Left cardiac atrium (tissue), 4 donors: ENCODE measurements around the gene BAIAP2L2. TPM values are rescaled to one million over a fixed set of nuclear protein-coding genes. Genes with fewer than 3 reads are reported as not detected.

Experiments
- ATAC-seq, 2 donors: fragments of 200-7000 bp; cut with Tn5 transposase; one replicate each; pipeline ENCODE4 v1.9.1; 2020; ENCODE audit warnings: mild to moderate bottlenecking in 2 of 2, moderate library complexity in 2 of 2
- DNase-seq: peaks from one replicate; pipeline ENCODE4 v3.0.0-alpha.2; 2020
- intact Hi-C, 2 donors: fragments of 100-400 bp; cut with DNase I; formaldehyde crosslinking; loops; one replicate each; pipeline versions ENCODE4 v1.14.1 to v1.15.1; 2022 to 2023
- total RNA-seq, 2 donors: library from RNA; stranded (reverse); fragmentation: NEBNext Ultra II Directional; extraction: Animal tissue kit (Norgen Biotek cat#: 25700); gene quantifications; one replicate each; pipeline ENCODE4 v1.2.1, GENCODE V29; 2021
- donor health status: DM: no; HTN: yes; CAD: no.
- donor health status: DM: no; HTN: yes; CAD: no; lungs with severe emphysema.
- donor health status: DM: yes; HTN: yes; CAD: no.
- donor health status: Dilated cardiomyopathy.

Gene BAIAP2L2
- total RNA-seq, 2 donors from 2014 or later = 0.63 to 0.65 TPM

DNA sequence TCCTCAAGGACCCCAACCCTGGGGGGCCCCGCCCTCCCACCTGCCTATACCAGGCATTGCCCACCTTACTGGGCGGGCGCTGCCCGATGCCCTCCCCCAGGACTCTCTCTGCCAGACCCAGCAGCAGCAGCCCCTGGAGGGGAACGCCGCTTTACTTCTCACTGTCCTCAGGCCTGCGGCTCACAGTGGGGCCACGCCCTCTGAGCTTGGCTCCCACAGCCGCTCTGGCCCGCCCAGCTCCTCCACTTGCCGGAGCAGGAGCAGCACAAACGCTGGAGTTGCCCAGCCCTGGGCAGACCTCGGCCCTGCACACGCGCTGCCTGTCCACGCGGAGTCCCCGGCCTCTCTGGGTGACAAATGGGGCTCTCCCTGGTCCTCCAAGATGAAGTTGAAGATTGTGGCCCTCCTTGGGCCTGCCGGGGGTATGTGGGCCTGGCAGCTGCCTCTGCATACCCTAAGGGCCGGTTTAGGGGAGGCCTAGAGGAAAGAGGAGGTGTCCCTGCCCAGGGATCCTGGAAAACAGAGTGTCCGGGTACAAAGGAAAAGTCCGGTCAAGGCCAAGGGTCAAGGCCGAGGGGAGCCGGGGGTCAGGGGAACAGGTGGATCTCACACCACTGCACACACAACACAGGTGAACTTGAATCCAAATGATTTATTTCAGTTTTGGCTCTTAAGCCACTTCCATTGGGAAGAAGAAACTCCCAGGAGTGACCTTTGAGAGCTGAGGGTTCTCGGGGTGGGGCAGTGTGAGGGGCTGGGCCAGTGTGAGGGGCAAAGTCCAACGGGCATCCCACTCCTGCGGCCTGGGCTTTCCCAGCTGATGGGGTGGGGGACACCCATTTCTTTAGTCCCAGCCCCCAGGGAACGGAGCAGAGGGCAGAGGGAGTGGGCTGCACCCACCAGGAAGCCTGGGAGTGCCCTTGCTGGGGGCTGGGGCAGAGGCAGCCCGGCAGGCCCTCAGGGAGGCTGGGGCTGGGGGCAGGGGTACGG, 674 bp upstream of the BAIAP2L2 start:
- DNase-seq (no peak), ATAC-seq (no peak)
- intact Hi-C loops = loop anchor here (10.0 kb wide), 4 partner anchors 54 to 194 kb away; partner anchors contain the start of gene MAFF (in 1 of the 2)

- ATAC-seq = no peak
- no peak for DNase-seq
- intact Hi-C loops = loop anchor here (10.0 kb wide), 5 partner anchors 55 to 195 kb away; partner anchors contain the start of genes MAFF (in 1 of the 2) and PICK1 (in 1 of the 2)
Observed at GRCh38 chr22:38109371-38110001, 998 bp downstream of the BAIAP2L2 start.

GRCh38 chr22:38108561-38109319, 1.7 kb downstream of the BAIAP2L2 start:
- intact Hi-C loops = loop anchor here in 1 of 2 donors (10.0 kb wide), 1 partner anchor 54 kb away; the partner anchor contains the start of gene PICK1
- DNase-seq (no peak), ATAC-seq (no peak)

GRCh38 chr22:38107692-38108515, 2.6 kb downstream of the BAIAP2L2 start:
- DNase-seq (no peak), ATAC-seq (peak; percentile 15 to 69)
- intact Hi-C loops = loop anchor here in 1 of 2 donors (10.0 kb wide), 1 partner anchor 53 kb away; the partner anchor contains the start of gene PICK1

DNA sequence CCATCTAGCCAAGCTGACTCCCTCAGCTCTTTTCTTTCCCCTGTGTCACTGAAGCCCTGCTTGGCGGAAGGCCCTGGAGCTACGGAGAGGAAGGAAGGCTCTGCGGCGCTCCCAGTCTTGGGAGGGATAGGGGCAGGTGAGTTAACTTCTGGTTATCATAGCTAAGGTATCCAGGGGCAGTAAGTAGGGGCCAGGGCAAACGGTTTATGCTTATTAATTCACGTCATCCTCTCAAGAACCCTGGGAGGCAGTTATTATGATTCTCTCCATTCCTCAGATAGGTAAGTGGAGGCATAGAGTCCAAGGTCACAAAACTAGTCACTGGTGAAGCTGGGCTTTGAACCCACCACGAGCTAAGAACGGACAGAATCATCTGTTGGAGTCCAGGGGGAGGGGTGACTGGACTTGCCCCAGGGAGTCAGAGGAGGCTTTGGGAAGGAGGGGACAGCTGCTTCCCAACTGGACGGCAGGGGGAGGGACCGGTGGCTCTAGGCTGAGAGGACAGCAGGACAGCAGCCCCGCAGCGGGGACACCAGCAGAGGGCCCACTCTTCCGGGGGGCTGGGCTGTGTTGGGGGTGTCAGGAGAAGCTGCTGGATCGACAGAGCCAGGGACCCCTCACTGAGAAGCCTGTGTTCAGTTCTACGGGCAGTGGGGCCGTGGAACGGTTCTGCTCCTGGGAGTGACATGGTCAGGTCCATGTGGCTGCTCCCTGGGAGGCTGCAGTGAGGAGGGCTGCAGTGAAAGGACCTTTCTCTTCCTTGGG, 3.5 kb downstream of the BAIAP2L2 start:
- intact Hi-C loops = loop anchor here in 1 of 2 donors (10.0 kb wide), 1 partner anchor 52 kb away; the partner anchor contains the start of gene PICK1
- ATAC-seq = no peak
- no peak for DNase-seq

DNA sequence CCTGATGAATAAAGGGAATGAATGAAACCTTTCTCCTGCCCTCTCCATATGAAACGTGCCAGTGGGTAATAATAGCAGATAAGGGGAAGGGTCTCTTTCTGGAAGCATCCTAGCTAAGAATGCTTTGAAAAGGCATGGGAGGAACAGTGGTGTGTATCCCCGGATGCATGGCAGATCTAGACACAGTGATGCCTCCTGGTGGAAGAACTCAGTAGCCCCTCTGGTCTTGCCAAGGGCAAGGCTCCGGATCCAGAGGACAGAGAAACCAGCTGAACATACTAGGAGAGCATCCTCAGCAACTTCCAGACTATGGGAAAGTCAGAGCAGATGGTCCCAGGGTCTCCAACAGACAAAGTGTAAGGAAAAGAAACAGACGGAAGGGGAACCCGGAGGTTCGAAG, 6.4 kb downstream of the BAIAP2L2 start:
- intact Hi-C loops = loop anchor here in 1 of 2 donors (10.0 kb wide), 1 partner anchor 49 kb away; the partner anchor contains the start of gene PICK1

GRCh38 chr22:38103641-38104040, 6.8 kb downstream of the BAIAP2L2 start:
- no peak for ATAC-seq
- intact Hi-C loops = loop anchor here in 1 of 2 donors (10.0 kb wide), 1 partner anchor 49 kb away; the partner anchor contains the start of gene PICK1
- DNase-seq = no peak

More for the DNA sequence above, 6.4 kb downstream of the BAIAP2L2 start:
- ATAC-seq (no peak), DNase-seq (no peak)

DNA sequence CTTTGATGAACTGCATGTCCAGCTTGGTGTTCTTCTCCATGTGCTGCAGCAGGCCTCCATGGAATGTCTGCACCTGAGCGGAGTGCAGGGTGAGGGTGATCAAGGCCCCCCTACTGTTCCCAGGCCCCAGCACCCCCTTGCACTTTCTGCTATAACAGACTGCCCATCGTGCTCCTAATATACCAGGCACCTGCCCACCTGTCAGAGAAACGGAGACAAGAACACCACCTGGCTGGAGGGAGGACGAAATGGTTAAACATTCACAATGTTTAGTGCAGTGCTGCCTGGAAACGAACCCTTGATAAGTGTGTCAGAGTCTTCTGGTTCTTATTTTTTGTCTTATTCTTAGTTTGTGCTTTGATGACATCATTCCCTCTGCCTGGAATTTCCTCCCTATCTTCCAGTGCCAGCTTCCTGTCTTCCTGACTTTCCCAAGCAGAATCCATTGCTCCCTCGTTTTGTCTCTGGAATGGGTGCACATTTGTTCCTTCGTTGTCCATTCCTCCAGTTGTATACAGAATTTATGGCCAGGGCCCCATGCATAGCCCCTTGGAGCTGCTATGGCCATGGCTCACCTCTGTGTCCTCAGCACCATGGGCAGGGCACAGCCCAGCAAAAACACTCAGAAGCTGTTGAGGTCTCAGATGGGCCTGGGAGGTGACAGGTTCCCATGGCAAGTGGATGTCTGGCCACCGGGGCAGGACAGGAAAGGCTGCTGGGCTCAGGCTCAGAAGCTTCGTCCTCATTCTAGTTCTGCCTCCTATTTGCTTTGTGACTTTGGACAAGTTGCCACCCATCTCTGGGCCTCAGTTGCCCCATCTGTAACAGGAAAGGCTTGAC, 11.9 kb downstream of the BAIAP2L2 start:
- intact Hi-C loops = loop anchor here in 1 of 2 donors (10.0 kb wide), 1 partner anchor 246 kb away; no protein-coding TSS in a partner anchor
- DNase-seq = no peak
- peak; percentile 58 to 59 for ATAC-seq

DNA sequence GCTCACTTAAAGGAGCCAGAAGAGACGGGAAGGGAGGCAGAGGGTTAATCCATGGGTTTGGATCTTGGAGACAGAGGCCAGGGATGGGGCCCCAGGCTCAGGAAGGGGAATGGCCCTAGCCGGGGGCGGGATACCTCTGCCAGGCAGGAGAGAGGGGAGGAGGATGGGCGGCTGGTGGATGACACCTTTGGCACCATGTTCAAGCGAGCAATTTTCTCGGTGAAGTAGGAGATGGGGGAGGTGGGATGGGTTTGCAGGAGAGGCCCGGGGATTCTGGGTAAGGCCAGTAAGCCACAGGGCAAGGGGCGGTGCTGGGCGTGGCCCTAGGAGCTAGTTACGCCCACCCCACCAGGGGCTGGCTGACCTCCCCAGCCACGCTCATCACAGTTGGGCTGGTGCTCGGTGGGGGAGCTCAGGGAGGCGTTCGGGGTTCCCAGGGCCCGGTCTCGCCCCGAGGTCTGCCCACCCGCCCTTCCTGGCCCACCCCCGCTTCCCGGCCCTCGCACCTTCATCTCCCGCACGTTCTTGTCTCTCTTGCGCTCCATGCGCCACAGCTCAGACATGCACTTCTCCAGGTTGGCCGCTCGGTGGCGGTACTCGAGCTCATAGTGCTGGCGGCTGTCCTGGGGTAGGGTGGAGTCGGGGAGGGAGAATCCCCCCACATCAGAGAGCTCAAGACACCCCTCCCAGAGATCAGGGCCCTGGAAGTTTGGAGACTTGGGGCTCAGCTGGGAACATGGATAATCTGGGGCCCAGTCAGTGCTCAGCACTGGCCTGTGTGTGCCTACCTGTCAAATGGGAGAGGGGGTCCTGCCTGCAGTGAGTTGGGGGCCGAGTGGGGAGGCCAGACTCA, 12.7 kb downstream of the BAIAP2L2 start:
- peak in 1 of 2 donors; percentile 42 for ATAC-seq
- DNase-seq = no peak
- intact Hi-C loops = loop anchor here in 1 of 2 donors (10.0 kb wide), 1 partner anchor 247 kb away; no protein-coding TSS in a partner anchor

DNA sequence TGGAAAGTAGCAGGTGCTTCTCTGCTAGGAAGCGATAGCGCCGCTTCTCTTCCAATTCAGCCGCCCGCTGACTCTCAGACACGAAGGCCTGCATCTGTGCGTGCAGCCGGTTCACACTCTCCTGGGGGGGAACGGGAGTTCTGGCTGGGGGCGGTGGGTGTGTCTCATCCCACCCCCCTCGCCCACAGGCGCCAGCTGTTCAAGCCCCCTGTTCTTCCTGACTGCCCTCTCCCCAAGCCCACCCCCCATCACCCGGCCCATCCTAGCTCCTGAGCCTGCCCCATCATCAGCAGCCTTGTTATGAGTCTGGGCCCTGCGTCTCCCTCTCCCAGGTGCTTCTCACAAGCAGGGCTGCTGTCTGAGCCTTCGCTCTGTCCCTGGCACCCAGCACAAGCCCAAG, 13.4 kb downstream of the BAIAP2L2 start:
- no peak for DNase-seq
- ATAC-seq = no peak
- intact Hi-C loops = loop anchor here in 1 of 2 donors (10.0 kb wide), 1 partner anchor 248 kb away; no protein-coding TSS in a partner anchor

GRCh38 chr22:38089474-38089851, 21.0 kb downstream of the BAIAP2L2 start:
- DNase-seq = peak; percentile 21
- peak; percentile 10 to 16 for ATAC-seq
- intact Hi-C loops = no loop called here

DNA sequence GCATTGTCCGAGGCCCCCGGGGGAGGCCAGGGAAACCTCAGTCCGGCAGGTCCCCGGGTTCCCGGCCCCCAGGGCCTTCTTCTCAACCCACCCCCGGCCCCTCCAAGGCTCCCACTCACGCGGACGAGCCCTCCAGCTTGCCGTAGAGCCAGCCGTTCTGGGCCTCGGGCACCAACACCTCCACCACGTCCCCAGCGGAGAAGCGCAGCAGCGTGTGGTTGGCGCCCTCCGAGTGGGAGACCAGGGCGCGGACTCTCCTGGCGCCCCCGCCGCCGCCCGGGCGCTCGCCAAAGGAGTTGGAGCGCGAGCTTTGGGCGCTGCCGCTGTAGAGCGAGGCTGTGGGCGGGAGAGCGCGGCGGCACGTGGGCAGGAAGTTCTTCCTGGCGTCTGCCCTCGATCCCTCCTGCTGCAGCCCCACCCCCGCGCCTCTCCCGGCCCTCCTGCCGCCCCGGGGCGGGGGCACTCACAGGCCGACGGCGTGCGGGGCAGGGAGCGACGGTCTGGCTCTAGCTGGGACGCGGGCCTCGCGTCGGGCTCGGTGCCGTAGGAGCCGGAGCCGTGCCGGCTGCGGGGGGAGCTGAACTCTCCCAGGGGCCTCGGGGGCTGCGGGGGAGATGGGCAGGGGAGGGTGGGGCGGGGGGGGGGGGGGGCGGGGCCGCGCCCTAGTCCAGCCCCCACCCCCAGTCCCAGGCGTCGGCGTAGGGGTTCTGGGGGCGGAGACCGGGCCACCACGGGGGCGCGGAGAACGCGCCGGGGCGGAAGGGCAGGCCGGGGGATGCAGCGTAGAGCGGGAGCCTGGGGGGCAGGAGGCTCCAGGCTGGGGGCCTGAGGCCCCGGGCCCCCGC, 21.6 kb downstream of the BAIAP2L2 start:
- DNase-seq (no peak), ATAC-seq (peak; percentile 51 to 53)
- intact Hi-C loops = no loop called here

- ATAC-seq = no peak
- no peak for DNase-seq
- intact Hi-C loops = no loop called here
Observed at GRCh38 chr22:38087855-38088254, 22.6 kb downstream of the BAIAP2L2 start.

DNA sequence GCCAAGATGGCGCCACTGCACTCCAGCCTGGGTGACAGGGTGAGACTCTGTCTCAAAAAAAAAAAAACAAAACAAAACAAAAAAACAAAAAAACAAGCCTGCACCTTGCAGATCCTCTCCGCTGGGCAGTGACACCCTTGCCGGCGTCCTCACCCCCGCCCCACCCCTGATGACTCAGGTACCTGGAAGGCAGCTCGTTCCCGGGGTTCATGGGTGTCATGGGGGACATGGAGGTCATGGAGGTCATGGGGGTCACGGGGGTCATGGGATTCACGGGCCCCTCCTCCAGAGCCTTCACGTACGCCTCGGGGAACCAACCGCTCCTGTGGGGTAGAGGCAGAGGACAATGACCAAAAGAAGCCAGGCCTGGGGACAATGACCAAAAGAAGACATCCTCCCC, 23.5 kb downstream of the BAIAP2L2 start:
- intact Hi-C loops = no loop called here
- no peak for ATAC-seq

More for the DNA sequence above, 23.5 kb downstream of the BAIAP2L2 start:
- no peak for DNase-seq
